Measurements from ENCODE around the gene LARP6. TPM values are rescaled to one million over a fixed set of nuclear protein-coding genes. Genes with fewer than 3 reads are reported as not detected.
"Not testable (repeated sequence)": the region's sequence is repeated elsewhere in the genome, so short reads cannot be mapped to it uniquely, and the experiment has no call there.

The LARP6 gene
- total RNA-seq, 1 donor from 2014 or later = 28.8 TPM

GRCh38 chr15:70817266-70817665, 36.7 kb downstream of the LARP6 start:
- no peak for TF ChIP-seq CTCF (conservative IDR thresholded peaks at IDR 0.05; ENCODE audit: low read depth, low read length)
- no peak for DNase-seq (ENCODE audit: low read depth)
- no peak overlapping the region for H3K4me3 ChIP-seq (ENCODE audit: low read depth, low read length)

- no peak overlapping the region for H3K4me3 ChIP-seq (ENCODE audit: low read depth, low read length)
- no peak for TF ChIP-seq CTCF (conservative IDR thresholded peaks at IDR 0.05; ENCODE audit: low read depth, low read length)
- no peak for DNase-seq (ENCODE audit: low read depth)
Measured at GRCh38 chr15:70815604-70816003, 38.4 kb downstream of the LARP6 start.

GRCh38 chr15:70815011-70815410, 38.9 kb downstream of the LARP6 start:
- not testable (repeated sequence) for DNase-seq (ENCODE audit: low read depth); H3K4me3 ChIP-seq (ENCODE audit: low read depth, low read length)

- TF ChIP-seq CTCF (conservative IDR thresholded peaks at IDR 0.05; ENCODE audit: low read depth, low read length) = no peak
- DNase-seq (ENCODE audit: low read depth) = no peak
- H3K4me3 ChIP-seq (ENCODE audit: low read depth, low read length) = no peak overlapping the region
Measured at GRCh38 chr15:70812827-70813364, 41.1 kb downstream of the LARP6 start.

GRCh38 chr15:70810916-70811578, 42.9 kb downstream of the LARP6 start:
- H3K4me3 ChIP-seq (ENCODE audit: low read depth, low read length) = no peak overlapping the region
- DNase-seq (ENCODE audit: low read depth) = no peak
- TF ChIP-seq CTCF (conservative IDR thresholded peaks at IDR 0.05; ENCODE audit: low read depth, low read length) = no peak

- no peak overlapping the region for H3K4me3 ChIP-seq (ENCODE audit: low read depth, low read length)
- no peak for TF ChIP-seq CTCF (conservative IDR thresholded peaks at IDR 0.05; ENCODE audit: low read depth, low read length)
- no peak for DNase-seq (ENCODE audit: low read depth)
Measured at GRCh38 chr15:70806992-70807712, 46.8 kb downstream of the LARP6 start.

GRCh38 chr15:70804388-70804787, 49.6 kb downstream of the LARP6 start:
- DNase-seq (ENCODE audit: low read depth); H3K4me3 ChIP-seq (ENCODE audit: low read depth, low read length): not testable (repeated sequence)

GRCh38 chr15:70802629-70803028, 51.3 kb downstream of the LARP6 start:
- no peak for TF ChIP-seq CTCF (conservative IDR thresholded peaks at IDR 0.05; ENCODE audit: low read depth, low read length)
- no peak overlapping the region for H3K4me3 ChIP-seq (ENCODE audit: low read depth, low read length)
- DNase-seq (ENCODE audit: low read depth) = no peak
